CD4-positive, alpha-beta memory T cell (primary cell): ENCODE data around the gene GPC5. TPM values are rescaled to one million over a fixed set of nuclear protein-coding genes. Genes with fewer than 3 reads are reported as not detected.

Experiments used
- CTCF ChIA-PET: fragments of 350-600 bp; sonication (Branson Sonifier 250); formaldehyde crosslinking; loops from one replicate; lab custom pipeline; 2021; ENCODE audit warnings: inconsistent platforms; ENCODE audit not compliant: partially characterized antibody; lab: Charles Lee
- POLR2A ChIA-PET: fragments of 350-600 bp; sonication (Branson Sonifier 250); formaldehyde crosslinking; loops from one replicate; lab custom pipeline; 2021; ENCODE audit not compliant: partially characterized antibody; lab: Charles Lee
- DNase-seq, 5 donors: peaks; one replicate each; pipeline versions ENCODE4 v3.0.0 to v3.0.0-alpha.2; 2020 to 2022; ENCODE audit warnings: mixed read lengths in 1 of 5
- H3K27ac ChIP-seq: one replicate; pipeline ENCODE4 v1.7.0; 2013; ENCODE audit warnings: low read depth, low read length
- H3K27me3 ChIP-seq: 2 replicates; pipeline ENCODE4 v1.7.0; 2013; ENCODE audit warnings: mild to moderate bottlenecking, low read length, moderate library complexity; ENCODE audit not compliant: insufficient read depth
- H3K36me3 ChIP-seq: 2 replicates; pipeline ENCODE4 v1.7.0; 2013; ENCODE audit warnings: mild to moderate bottlenecking, low read length, moderate library complexity; ENCODE audit not compliant: insufficient read depth
- H3K4me1 ChIP-seq: 2 replicates; pipeline ENCODE4 v1.7.0; 2013; ENCODE audit warnings: mild to moderate bottlenecking, low read length, moderate library complexity; ENCODE audit not compliant: insufficient read depth
- H3K4me3 ChIP-seq, 2 donors: one replicate each; pipeline ENCODE4 v1.7.0; 2013; ENCODE audit warnings: low read length in 2 of 2, mild to moderate bottlenecking in 1 of 2
- H3K9me3 ChIP-seq, 2 donors: one replicate each; pipeline ENCODE4 v1.7.0; 2013; ENCODE audit warnings: low read length in 2 of 2, control low read depth in 1 of 2; ENCODE audit not compliant: control insufficient read depth in 1 of 2
- H3K27ac Mint-ChIP-seq, 7 donors: one replicate each; pipeline ENCODE4 v1.8.0; 2020 to 2021; ENCODE audit warnings: mixed read lengths in 7 of 7, mild to moderate bottlenecking in 6 of 7, inconsistent platforms in 3 of 7, moderate library complexity in 3 of 7
- H3K27me3 Mint-ChIP-seq, 2 donors: one replicate each; pipeline ENCODE4 v1.8.0; 2020 to 2021; ENCODE audit warnings: mixed read lengths in 2 of 2
- H3K36me3 Mint-ChIP-seq, 2 donors: one replicate each; pipeline ENCODE4 v1.8.0; 2020 to 2021; ENCODE audit warnings: mixed read lengths in 2 of 2, inconsistent platforms in 1 of 2, mild to moderate bottlenecking in 1 of 2
- H3K4me1 Mint-ChIP-seq, 4 donors: one replicate each; pipeline ENCODE4 v1.8.0; 2020 to 2021; ENCODE audit warnings: mixed read lengths in 4 of 4, mild to moderate bottlenecking in 1 of 4
- H3K4me3 Mint-ChIP-seq, 8 donors: one replicate each; pipeline ENCODE4 v1.8.0; 2020 to 2021; ENCODE audit warnings: mixed read lengths in 8 of 8, mild to moderate bottlenecking in 7 of 8, moderate library complexity in 6 of 8, inconsistent platforms in 3 of 8
- H3K9me3 Mint-ChIP-seq, 8 donors: one replicate each; pipeline ENCODE4 v1.8.0; 2020 to 2021; ENCODE audit warnings: mixed read lengths in 8 of 8, mild to moderate bottlenecking in 5 of 8, inconsistent platforms in 3 of 8, moderate library complexity in 1 of 8
- intact Hi-C: fragments of 100-400 bp; cut with micrococcal nuclease; formaldehyde crosslinking; loops from one replicate; pipeline ENCODE4 v1.15.1; 2023
- polyA plus RNA-seq, 2 donors: library from polyadenylated mRNA; unstranded; fragments of 300-500 nt; fragmentation: Illumina TruSeq; gene quantifications; one replicate each; pipeline ENCODE4 v1.2.3, GENCODE V29; 2021
- total RNA-seq, 2 experiments: library from RNA; stranded (reverse); gene quantifications; one replicate each; pipeline ENCODE4 v1.2.3, GENCODE V29; 2021

The GPC5 gene
- total and polyA plus RNA-seq, 4 experiments from 2014 or later: 0.14 TPM; not detected in 3

- Mint-ChIP-seq H3K9me3 (peaks cover 0 to 5% (median 0%) of the 10 kb centered on the region in 8 donors), H3K4me1 (no peaks in the 10 kb centered on the region), H3K4me3 (no peak overlapping the region), H3K36me3 (no peaks in the 10 kb centered on the region), H3K27me3 (no peaks in the 10 kb centered on the region), H3K27ac (no peak overlapping the region)
- CTCF ChIA-PET: no interaction called here
- no peak for DNase-seq
- Histone ChIP-seq H3K36me3 (no peaks in the 10 kb centered on the region), H3K4me1 (no peaks in the 10 kb centered on the region), H3K4me3 (no peak overlapping the region), H3K27ac (no peak overlapping the region), H3K9me3 (no peaks in the 10 kb centered on the region), H3K27me3 (no peaks in the 10 kb centered on the region)
- POLR2A ChIA-PET: no interaction called here
- intact Hi-C loops: no loop called here
Observed at GRCh38 chr13:91708558-91708957, 310.1 kb downstream of the GPC5 start.

- no peaks in the 10 kb centered on the region for H3K27me3 Mint-ChIP-seq
- H3K4me3 Mint-ChIP-seq: no peak overlapping the region
- Histone ChIP-seq H3K4me1 (no peaks in the 10 kb centered on the region), H3K9me3 (no peaks in the 10 kb centered on the region), H3K27me3 (no peaks in the 10 kb centered on the region), H3K4me3 (no peak overlapping the region), H3K27ac (no peak overlapping the region), H3K36me3 (no peaks in the 10 kb centered on the region)
- DNase-seq: no peak
- CTCF ChIA-PET: no interaction called here
- POLR2A ChIA-PET: no interaction called here
- no peaks in the 10 kb centered on the region for H3K36me3 Mint-ChIP-seq
- H3K9me3 Mint-ChIP-seq: peaks cover 0 to 4% (median 0%) of the 10 kb centered on the region in 8 donors
- no peaks in the 10 kb centered on the region for H3K4me1 Mint-ChIP-seq
- H3K27ac Mint-ChIP-seq: no peak overlapping the region
- intact Hi-C loops: no loop called here
Observed at GRCh38 chr13:91709180-91709579, 310.8 kb downstream of the GPC5 start.

GRCh38 chr13:91710733-91711132 lies 312.3 kb downstream of the GPC5 start:
- Histone ChIP-seq H3K4me3 (no peak overlapping the region), H3K4me1 (no peaks in the 10 kb centered on the region), H3K27ac (no peak overlapping the region), H3K9me3 (no peaks in the 10 kb centered on the region), H3K27me3 (no peaks in the 10 kb centered on the region), H3K36me3 (no peaks in the 10 kb centered on the region)
- H3K4me1 Mint-ChIP-seq: no peaks in the 10 kb centered on the region
- H3K36me3 Mint-ChIP-seq: no peaks in the 10 kb centered on the region
- DNase-seq: no peak
- no peak overlapping the region for H3K4me3 Mint-ChIP-seq
- ChIA-PET POLR2A (no interaction called here), CTCF (no interaction called here)
- H3K27me3 Mint-ChIP-seq: no peaks in the 10 kb centered on the region
- intact Hi-C loops: no loop called here
- H3K9me3 Mint-ChIP-seq: peaks cover 0 to 2% (median 0%) of the 10 kb centered on the region in 8 donors
- H3K27ac Mint-ChIP-seq: no peak overlapping the region

GRCh38 chr13:91714855-91715254 lies 316.4 kb downstream of the GPC5 start:
- Histone ChIP-seq H3K27me3 (no peaks in the 10 kb centered on the region), H3K27ac (no peak overlapping the region), H3K36me3 (no peaks in the 10 kb centered on the region), H3K9me3 (no peaks in the 10 kb centered on the region), H3K4me1 (no peaks in the 10 kb centered on the region), H3K4me3 (no peak overlapping the region)
- Mint-ChIP-seq H3K4me3 (no peak overlapping the region), H3K9me3 (peaks cover 0 to 6% (median 0%) of the 10 kb centered on the region in 8 donors), H3K36me3 (no peaks in the 10 kb centered on the region), H3K4me1 (no peaks in the 10 kb centered on the region), H3K27me3 (no peaks in the 10 kb centered on the region), H3K27ac (no peak overlapping the region)
- intact Hi-C loops: no loop called here
- ChIA-PET CTCF (interaction anchor here (0.7 kb wide), 2 partner anchors 10 to 275 kb away, joined by 3 read pairs; no protein-coding TSS in a partner anchor), POLR2A (no interaction called here)
- no peak for DNase-seq

GRCh38 chr13:91716436-91717065 lies 318.1 kb downstream of the GPC5 start:
- Histone ChIP-seq H3K27ac (no peak overlapping the region), H3K36me3 (no peaks in the 10 kb centered on the region), H3K4me1 (no peaks in the 10 kb centered on the region), H3K9me3 (no peaks in the 10 kb centered on the region), H3K4me3 (no peak overlapping the region), H3K27me3 (no peaks in the 10 kb centered on the region)
- H3K4me1 Mint-ChIP-seq: no peaks in the 10 kb centered on the region
- intact Hi-C loops: no loop called here
- CTCF ChIA-PET: no interaction called here
- POLR2A ChIA-PET: no interaction called here
- no peak overlapping the region for H3K4me3 Mint-ChIP-seq
- H3K27ac Mint-ChIP-seq: no peak overlapping the region
- peaks cover 0 to 8% (median 0%) of the 10 kb centered on the region in 8 donors for H3K9me3 Mint-ChIP-seq
- no peaks in the 10 kb centered on the region for H3K36me3 Mint-ChIP-seq
- no peak for DNase-seq
- H3K27me3 Mint-ChIP-seq: no peaks in the 10 kb centered on the region

- Histone ChIP-seq H3K9me3 (no peaks in the 10 kb centered on the region), H3K36me3 (no peaks in the 10 kb centered on the region), H3K27ac (no peak overlapping the region), H3K4me3 (no peak overlapping the region), H3K4me1 (no peaks in the 10 kb centered on the region), H3K27me3 (no peaks in the 10 kb centered on the region)
- no peaks in the 10 kb centered on the region for H3K4me1 Mint-ChIP-seq
- peaks cover 0 to 8% (median 0%) of the 10 kb centered on the region in 8 donors for H3K9me3 Mint-ChIP-seq
- no peaks in the 10 kb centered on the region for H3K27me3 Mint-ChIP-seq
- no peak overlapping the region for H3K4me3 Mint-ChIP-seq
- no peak overlapping the region for H3K27ac Mint-ChIP-seq
- POLR2A ChIA-PET: no interaction called here
- intact Hi-C loops: no loop called here
- DNase-seq: no peak
- CTCF ChIA-PET: interaction anchor here (1.3 to 1.9 kb wide), 3 partner anchors 8 to 21 kb away, joined by 3 to 4 read pairs (median 4); no protein-coding TSS in a partner anchor
- no peaks in the 10 kb centered on the region for H3K36me3 Mint-ChIP-seq
Observed at GRCh38 chr13:91719033-91719432, 320.6 kb downstream of the GPC5 start.

- ChIA-PET POLR2A (no interaction called here), CTCF (interaction anchor here (0.8 to 1.2 kb wide), 4 partner anchors 16 to 408 kb away, joined by 3 to 11 read pairs (median 3); no protein-coding TSS in a partner anchor)
- no peaks in the 10 kb centered on the region for H3K36me3 ChIP-seq
- H3K27me3 ChIP-seq: no peaks in the 10 kb centered on the region
- Mint-ChIP-seq H3K4me3 (no peak overlapping the region), H3K27ac (no peak overlapping the region), H3K4me1 (no peaks in the 10 kb centered on the region), H3K36me3 (no peaks in the 10 kb centered on the region), H3K27me3 (no peaks in the 10 kb centered on the region), H3K9me3 (peaks cover 0 to 5% (median 0%) of the 10 kb centered on the region in 8 donors)
- H3K4me1 ChIP-seq: no peaks in the 10 kb centered on the region
- no peaks in the 10 kb centered on the region for H3K9me3 ChIP-seq
- intact Hi-C loops: no loop called here
- H3K27ac ChIP-seq: no peak overlapping the region
- DNase-seq: no peak
- H3K4me3 ChIP-seq: no peak overlapping the region
Observed at GRCh38 chr13:91721413-91721812, 323.0 kb downstream of the GPC5 start.
